H1 (cell line): Measurements from ENCODE around the gene HIVEP3. TPM values are rescaled to one million over a fixed set of nuclear protein-coding genes. Genes with fewer than 3 reads are reported as not detected.

Source experiments
- CTCF ChIA-PET: fragments of 300-600 bp; sonication (Branson Sonifier 250); formaldehyde crosslinking; loops from one replicate; lab custom pipeline; 2021; ENCODE audit not compliant: partially characterized antibody; lab: Charles Lee
- POLR2A ChIA-PET: fragments of 300-600 bp; sonication (Branson Sonifier 250); formaldehyde crosslinking; loops from one replicate; lab custom pipeline; 2021; ENCODE audit warnings: inconsistent platforms; ENCODE audit not compliant: partially characterized antibody; lab: Charles Lee
- DNase-seq, 2 experiments: peaks; one replicate each; pipeline versions ENCODE4 v3.0.0 to v3.0.0-alpha.2; 2010 to 2022; ENCODE audit warnings: low spot score in 2 of 2, low read depth in 1 of 2, mixed read lengths in 1 of 2
- FAIRE-seq: peaks from 2 replicates; lab custom pipeline; 2011; peaks lifted over from hg19 to GRCh38; lab: Jason Lieb, UNC
- H2AFZ ChIP-seq: 2 replicates; pipeline ENCODE4 v1.8.1; 2012; ENCODE audit warnings: low read length, inconsistent platforms
- H2AK5ac ChIP-seq: 2 replicates; pipeline ENCODE4 v1.6.1; 2013; ENCODE audit warnings: low read depth, low read length
- H2BK120ac ChIP-seq: replicated peaks from 2 replicates; pipeline ENCODE3; 2013; ENCODE audit warnings: low read depth, low read length, inconsistent platforms
- H2BK12ac ChIP-seq: 2 replicates; pipeline ENCODE4 v1.6.1; 2013; ENCODE audit warnings: low read depth, low read length
- H2BK15ac ChIP-seq: 2 replicates; pipeline ENCODE4 v1.6.1; 2013; ENCODE audit warnings: low read length
- H2BK20ac ChIP-seq: 2 replicates; pipeline ENCODE4 v1.6.1; 2013; ENCODE audit warnings: low read length
- H2BK5ac ChIP-seq: 2 replicates; pipeline ENCODE4 v1.6.1; 2013; ENCODE audit warnings: low read depth, low read length
- H3K14ac ChIP-seq: 2 replicates; pipeline ENCODE4 v1.6.1; 2013; ENCODE audit warnings: inconsistent platforms; ENCODE audit not compliant: insufficient read length
- H3K18ac ChIP-seq: 2 replicates; pipeline ENCODE4 v1.6.1; 2013; ENCODE audit warnings: low read length; ENCODE audit errors: extremely low read depth
- H3K23ac ChIP-seq: 2 replicates; pipeline ENCODE4 v1.6.1; 2013; ENCODE audit warnings: inconsistent platforms; ENCODE audit not compliant: insufficient read length
- H3K23me2 ChIP-seq: 2 replicates; pipeline ENCODE4 v1.6.1; 2013; ENCODE audit warnings: low read depth, low read length
- H3K27ac ChIP-seq: 2 replicates; pipeline ENCODE4 v1.6.1; 2011; ENCODE audit warnings: low read depth, low read length, inconsistent platforms
- H3K27me3 ChIP-seq, 4 experiments: replicated peaks in 1 of 4; 1 replicate in 1 of 4; 2 replicates in 3 of 4; pipeline versions ENCODE4 v1.6.1 to v1.8.1; 2011 to 2013; ENCODE audit warnings: low read length in 3 of 4, mild to moderate bottlenecking in 3 of 4, inconsistent platforms in 2 of 4, mixed read lengths in 2 of 4, moderate library complexity in 1 of 4; ENCODE audit not compliant: control insufficient read depth in 3 of 4, insufficient read depth in 3 of 4; ENCODE audit errors: extremely low read depth in 1 of 4
- H3K36me3 ChIP-seq, 4 experiments: 2 replicates each; pipeline versions ENCODE4 v1.6.1 to v1.8.1; 2011 to 2013; ENCODE audit warnings: mild to moderate bottlenecking in 4 of 4, low read length in 3 of 4, moderate library complexity in 2 of 4, control low read depth in 1 of 4, inconsistent platforms in 1 of 4; ENCODE audit not compliant: insufficient read depth in 4 of 4, control insufficient read depth in 2 of 4
- H3K4ac ChIP-seq: replicated peaks from 2 replicates; pipeline ENCODE3; 2013; ENCODE audit warnings: low read length, low read depth, mixed read lengths, inconsistent platforms; ENCODE audit not compliant: insufficient read length
- H3K4me1 ChIP-seq, 4 experiments: replicated peaks in 1 of 4; 1 replicate in 1 of 4; 2 replicates in 3 of 4; pipeline versions ENCODE4 v1.6.1 to v1.8.1; 2011 to 2013; ENCODE audit warnings: low read length in 3 of 4, inconsistent platforms in 2 of 4, mixed read lengths in 1 of 4; ENCODE audit not compliant: insufficient read depth in 4 of 4, control insufficient read depth in 3 of 4
- H3K4me2 ChIP-seq, 2 experiments: 2 replicates each; pipeline versions ENCODE4 v1.6.1 to v1.8.1; 2011 to 2013; ENCODE audit warnings: low read depth in 2 of 2, low read length in 2 of 2, control low read depth in 1 of 2, inconsistent platforms in 1 of 2, mild to moderate bottlenecking in 1 of 2; ENCODE audit not compliant: insufficient read depth in 1 of 2
- H3K4me3 ChIP-seq, 4 experiments: fragments of 200-600, 300-600 bp in 1 of 4; sonication (generic), shearing (Covaris generic), sonication (Bioruptor Twin) in 1 of 4; 2 replicates each; pipeline versions ENCODE4 v1.5.1 to v1.8.1; 2011 to 2016; ENCODE audit warnings: low read length in 4 of 4, low read depth in 3 of 4, control low read depth in 2 of 4, inconsistent platforms in 2 of 4, mild to moderate bottlenecking in 2 of 4, mixed read lengths in 1 of 4, moderate library complexity in 1 of 4; ENCODE audit not compliant: insufficient read depth in 2 of 4; ENCODE audit errors: extremely low read depth in 1 of 4
- H3K56ac ChIP-seq: replicated peaks from 2 replicates; pipeline ENCODE3; 2013; ENCODE audit warnings: low read depth, mild to moderate bottlenecking, mixed read lengths, low read length, inconsistent platforms; ENCODE audit not compliant: insufficient read length
- H3K79me1 ChIP-seq: 2 replicates; pipeline ENCODE4 v1.6.1; 2013; ENCODE audit warnings: low read depth, low read length, control low read depth
- H3K79me2 ChIP-seq, 2 experiments: 2 replicates each; pipeline versions ENCODE4 v1.6.1 to v1.8.1; 2012 to 2013; ENCODE audit warnings: low read length in 2 of 2, mild to moderate bottlenecking in 2 of 2, inconsistent platforms in 1 of 2; ENCODE audit not compliant: insufficient read depth in 2 of 2, control insufficient read depth in 1 of 2
- H3K9ac ChIP-seq, 4 experiments: replicated peaks in 1 of 4; 1 replicate in 1 of 4; 2 replicates in 3 of 4; pipeline versions ENCODE4 v1.6.1 to v1.8.1; 2011 to 2013; ENCODE audit warnings: low read depth in 3 of 4, low read length in 3 of 4, control low read depth in 2 of 4, mild to moderate bottlenecking in 2 of 4, moderate library complexity in 2 of 4, inconsistent platforms in 1 of 4; ENCODE audit errors: extremely low read depth in 1 of 4
- H3K9me3 ChIP-seq, 2 experiments: 2 replicates each; pipeline versions ENCODE4 v1.6.1 to v1.8.1; 2012 to 2013; ENCODE audit warnings: mild to moderate bottlenecking in 2 of 2, moderate library complexity in 2 of 2, control low read depth in 1 of 2, inconsistent platforms in 1 of 2, low read depth in 1 of 2, low read length in 1 of 2, mixed read lengths in 1 of 2; ENCODE audit not compliant: insufficient read depth in 2 of 2
- H4K20me1 ChIP-seq, 2 experiments: replicated peaks in 1 of 2; 2 replicates each; pipeline versions ENCODE3 to v1.8.1; 2011 to 2013; ENCODE audit warnings: inconsistent platforms in 2 of 2, low read length in 2 of 2, mild to moderate bottlenecking in 1 of 2; ENCODE audit not compliant: insufficient read depth in 2 of 2, control insufficient read depth in 1 of 2
- H4K5ac ChIP-seq: 2 replicates; pipeline ENCODE4 v1.6.1; 2013; ENCODE audit warnings: low read length, low read depth, mixed read lengths, inconsistent platforms; ENCODE audit not compliant: insufficient read length
- H4K8ac ChIP-seq: 2 replicates; pipeline ENCODE4 v1.8.0; 2013; ENCODE audit warnings: mild to moderate bottlenecking, moderate library complexity, low read length, inconsistent platforms; ENCODE audit not compliant: insufficient read depth; ENCODE audit errors: extremely low read depth
- H4K91ac ChIP-seq: replicated peaks from 2 replicates; pipeline ENCODE3; 2013; ENCODE audit warnings: low read length, mixed read lengths, inconsistent platforms; ENCODE audit not compliant: insufficient read length
- CBX8 ChIP-seq: fragments of 300-800, 300-1000 bp; sonication (generic); IDR thresholded peaks from 2 replicates; pipeline ENCODE4 v1.7.1; 2016; ENCODE audit warnings: low read depth, low read length, borderline replicate concordance
- CHD2 ChIP-seq: IDR thresholded peaks from 2 replicates; pipeline ENCODE4 v1.6.1; 2012; ENCODE audit warnings: low read length, improper control_type of control experiment
- MAFK ChIP-seq: IDR thresholded peaks from 2 replicates; pipeline ENCODE4 v1.6.1; 2012; ENCODE audit warnings: low read depth, mild to moderate bottlenecking, improper control_type of control experiment, low read length
- SUZ12 ChIP-seq: fragments of 200-600 bp; sonication (generic); IDR thresholded peaks from 2 replicates; pipeline ENCODE4 v1.6.1; 2012; ENCODE audit warnings: mild to moderate bottlenecking, inconsistent platforms, low read length, moderate library complexity, mixed read lengths
- WGBS, 2 experiments: shearing (Covaris generic) in 1 of 2; methylation state at CpG; one replicate each; pipeline versions ENCODE4 v1.1.6 to v1.1.7; 2013 to 2015; ENCODE audit warnings: low lambda C conversion rate in 2 of 2, mixed read lengths in 2 of 2, inconsistent platforms in 1 of 2, low coverage in 1 of 2, missing lambda C conversion rate in 1 of 2; ENCODE audit not compliant: insufficient replicate concordance in 2 of 2, insufficient coverage in 1 of 2, insufficient read length in 1 of 2; ENCODE audit errors: extremely low coverage in 1 of 2, missing lambda C conversion rate in 1 of 2; 5-methylcytosine and 5-hydroxymethylcytosine counted together
- polyA plus RNA-seq, 7 experiments: library from polyadenylated mRNA; depleted of rRNA in 3 of 7; stranded (reverse) in 5 of 7; unstranded in 2 of 7; fragments of >200 nt in 5 of 7; fragments of 200-250 nt in 2 of 7; gene quantifications; 1 replicate in 5 of 7; 2 replicates in 1 of 7; 4 replicates in 1 of 7; pipeline versions ENCODE4 v1.2.1 to v1.2.3, GENCODE V29; 2011 to 2013; ENCODE audit warnings: missing spikeins in 2 of 7, mixed read lengths in 2 of 7
- total RNA-seq: library from RNA; stranded (reverse); fragmentation: NEBNext Ultra II Directional; extraction: Animal tissue kit (Norgen Biotek cat#: 25700); gene quantifications from 2 replicates; pipeline ENCODE4 v1.2.1, GENCODE V29; 2021
- TF ChIP-seq, protein P1 (sequence below), 3 experiments: IDR thresholded peaks; 1 replicate in 2 of 3; 2 replicates in 1 of 3; pipeline versions ENCODE4 v1.5.1 to v1.6.1; 2011; ENCODE audit warnings: low read length in 3 of 3, mild to moderate bottlenecking in 3 of 3, inconsistent platforms in 2 of 3, low read depth in 1 of 3, moderate library complexity in 1 of 3; ENCODE audit not compliant: insufficient read depth in 1 of 3; ENCODE audit errors: control extremely low read depth in 1 of 3

Gene HIVEP3
- total and polyA plus RNA-seq, 2 of the 8 experiments (the other 6 are each of a cell fraction or from before 2014, with no cell fraction given): 0.24 to 0.69 TPM

DNA sequence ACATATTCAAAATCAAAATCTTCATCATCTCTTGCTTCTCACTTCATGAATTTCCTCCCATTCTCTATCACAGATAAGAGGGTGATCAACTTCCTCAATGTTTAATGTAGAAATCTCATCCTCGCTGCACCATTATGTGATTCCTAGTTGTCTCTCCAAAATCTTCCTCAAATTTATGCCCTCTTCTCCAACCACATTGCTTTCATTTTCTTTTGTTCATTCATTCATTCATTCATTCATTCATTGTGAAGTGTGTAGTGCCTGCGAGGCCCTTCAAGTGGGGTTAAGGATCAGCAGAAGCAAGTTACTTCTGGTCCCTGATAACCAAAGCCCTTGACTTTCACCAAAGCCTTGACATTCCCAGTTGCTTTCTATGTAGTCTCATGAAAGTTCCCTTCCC lies 33.5 kb upstream of the HIVEP3 start:
- H4K91ac ChIP-seq: no peak overlapping the region
- H3K56ac ChIP-seq: no peak overlapping the region
- POLR2A ChIA-PET: no interaction called here
- H4K20me1 ChIP-seq: no peaks in the 10 kb centered on the region
- H3K14ac ChIP-seq: no peak overlapping the region
- H4K5ac ChIP-seq: no peak overlapping the region
- no peak for TF ChIP-seq SUZ12
- TF ChIP-seq, protein P1, sequence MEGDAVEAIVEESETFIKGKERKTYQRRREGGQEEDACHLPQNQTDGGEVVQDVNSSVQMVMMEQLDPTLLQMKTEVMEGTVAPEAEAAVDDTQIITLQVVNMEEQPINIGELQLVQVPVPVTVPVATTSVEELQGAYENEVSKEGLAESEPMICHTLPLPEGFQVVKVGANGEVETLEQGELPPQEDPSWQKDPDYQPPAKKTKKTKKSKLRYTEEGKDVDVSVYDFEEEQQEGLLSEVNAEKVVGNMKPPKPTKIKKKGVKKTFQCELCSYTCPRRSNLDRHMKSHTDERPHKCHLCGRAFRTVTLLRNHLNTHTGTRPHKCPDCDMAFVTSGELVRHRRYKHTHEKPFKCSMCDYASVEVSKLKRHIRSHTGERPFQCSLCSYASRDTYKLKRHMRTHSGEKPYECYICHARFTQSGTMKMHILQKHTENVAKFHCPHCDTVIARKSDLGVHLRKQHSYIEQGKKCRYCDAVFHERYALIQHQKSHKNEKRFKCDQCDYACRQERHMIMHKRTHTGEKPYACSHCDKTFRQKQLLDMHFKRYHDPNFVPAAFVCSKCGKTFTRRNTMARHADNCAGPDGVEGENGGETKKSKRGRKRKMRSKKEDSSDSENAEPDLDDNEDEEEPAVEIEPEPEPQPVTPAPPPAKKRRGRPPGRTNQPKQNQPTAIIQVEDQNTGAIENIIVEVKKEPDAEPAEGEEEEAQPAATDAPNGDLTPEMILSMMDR (IDR thresholded peaks at IDR 0.05; ENCODE audit: control extremely low read depth in 1 of 3, insufficient read depth in 1 of 3, low read depth in 1 of 3, low read length in 3 of 3): no peak
- TF ChIP-seq CHD2: no peak
- no peak for TF ChIP-seq CBX8
- no peak for TF ChIP-seq MAFK
- H2AK5ac ChIP-seq: no peak overlapping the region
- H2AFZ ChIP-seq: no peak overlapping the region
- no peak overlapping the region for H2BK120ac ChIP-seq
- H3K79me2 ChIP-seq: no peaks in the 10 kb centered on the region
- H3K4ac ChIP-seq: no peak overlapping the region
- no peak for FAIRE-seq
- no peak overlapping the region for H2BK5ac ChIP-seq
- H3K36me3 ChIP-seq: no peaks in the 10 kb centered on the region
- no peak overlapping the region for H3K4me3 ChIP-seq
- H2BK20ac ChIP-seq: no peak overlapping the region
- H3K4me2 ChIP-seq: no peak overlapping the region
- H3K18ac ChIP-seq: no peak overlapping the region
- H3K4me1 ChIP-seq: peaks cover 2 to 8% (median 5%) of the 10 kb centered on the region in 4 experiments; a peak in 5 of 7 replicates
- H3K27me3 ChIP-seq: peaks cover 0 to 2% (median 0%) of the 10 kb centered on the region in 4 experiments; a peak in 1 of 7 replicates
- CTCF ChIA-PET: no interaction called here
- H2BK12ac ChIP-seq: no peak overlapping the region
- no peaks in the 10 kb centered on the region for H3K79me1 ChIP-seq
- 0 out of 4 replicates have a peak, but pooled peaks cover 0 to 6% of the 10 kb centered on the region in 2 experiments for H3K9me3 ChIP-seq
- no peak overlapping the region for H3K27ac ChIP-seq
- no peak for DNase-seq
- H3K9ac ChIP-seq: no peak overlapping the region
- H2BK15ac ChIP-seq: no peak overlapping the region
- H3K23me2 ChIP-seq: no peaks in the 10 kb centered on the region
- no peak overlapping the region for H4K8ac ChIP-seq
- 94% methylated on average over 2 of the region's 2 CpGs; no CpG with 5 or more reads in 1 of the 2 experiments for WGBS, 2 experiments
- H3K23ac ChIP-seq: no peak overlapping the region
